GM23338 (cell line): Measurements from ENCODE around the gene SPACA4. TPM values are rescaled to one million over a fixed set of nuclear protein-coding genes. Genes with fewer than 3 reads are reported as not detected.
A peak's percentile ranks its signal among the peaks of the same experiment; 100 is the strongest.

ENCODE experiments used
- ATAC-seq: fragments of 200-7000 bp; cut with Tn5 transposase; 3 replicates; pipeline ENCODE4 v1.9.1; 2020
- DNase-seq: peaks from one replicate; pipeline ENCODE4 v3.0.0-alpha.2; 2015; ENCODE audit warnings: low spot score
- H2AFZ ChIP-seq: fragments of 200-600 bp; sonication (generic); 2 replicates; pipeline ENCODE4 v1.8.0; 2016; ENCODE audit warnings: antibody characterized with exemption, mild to moderate bottlenecking, moderate library complexity
- H3F3A ChIP-seq: fragments of 200-600 bp; sonication (generic); replicated peaks from 2 replicates; pipeline ENCODE4 v1.8.0; 2017; ENCODE audit warnings: antibody characterized with exemption, mixed run types, low read depth
- H3K27ac ChIP-seq: fragments of 200-600 bp; sonication (generic); 2 replicates; pipeline ENCODE4 v1.6.1; 2016; ENCODE audit warnings: low read depth
- H3K27me3 ChIP-seq: fragments of 200-600 bp; sonication (generic); 2 replicates; pipeline ENCODE4 v1.8.0; 2016; ENCODE audit warnings: mild to moderate bottlenecking, mixed run types, moderate library complexity; ENCODE audit not compliant: insufficient read depth
- H3K36me3 ChIP-seq: fragments of 200-600 bp; sonication (generic); 2 replicates; pipeline ENCODE4 v1.8.0; 2016; ENCODE audit warnings: mild to moderate bottlenecking; ENCODE audit not compliant: insufficient read depth
- H3K4me1 ChIP-seq: fragments of 200-600 bp; sonication (generic); 2 replicates; pipeline ENCODE4 v1.8.0; 2016; ENCODE audit warnings: mild to moderate bottlenecking, moderate library complexity; ENCODE audit not compliant: insufficient read depth
- H3K4me2 ChIP-seq: fragments of 200-600 bp; sonication (generic); 2 replicates; pipeline ENCODE4 v1.7.1; 2017; ENCODE audit warnings: mixed run types
- H3K4me3 ChIP-seq: fragments of 200-600 bp; sonication (generic); 2 replicates; pipeline ENCODE4 v1.6.1; 2016; ENCODE audit warnings: mixed run types
- H3K79me2 ChIP-seq: fragments of 200-600 bp; sonication (generic); replicated peaks from 2 replicates; pipeline ENCODE4 v1.8.0; 2017; ENCODE audit warnings: mild to moderate bottlenecking; ENCODE audit not compliant: insufficient read depth
- H3K9me2 ChIP-seq: fragments of 200-600 bp; sonication (generic); 2 replicates; pipeline ENCODE4 v1.8.0; 2017; ENCODE audit not compliant: insufficient read depth
- H4K20me1 ChIP-seq: fragments of 200-600 bp; sonication (generic); replicated peaks from 2 replicates; pipeline ENCODE4 v1.8.0; 2017; ENCODE audit warnings: mild to moderate bottlenecking; ENCODE audit not compliant: insufficient read depth
- H3K27ac Mint-ChIP-seq: 2 replicates; pipeline ENCODE4 v1.8.0; 2020; ENCODE audit warnings: inconsistent platforms, mild to moderate bottlenecking, moderate library complexity, mixed read lengths
- H3K27me3 Mint-ChIP-seq: 3 replicates; pipeline ENCODE4 v1.8.0; 2022; ENCODE audit warnings: low read depth, mild to moderate bottlenecking, moderate library complexity, mixed read lengths, inconsistent platforms; ENCODE audit not compliant: insufficient read depth, poor library complexity
- H3K36me3 Mint-ChIP-seq: 3 replicates; pipeline ENCODE4 v1.8.0; 2021; ENCODE audit warnings: low read depth, mild to moderate bottlenecking, inconsistent platforms, moderate library complexity, mixed read lengths
- H3K4me1 Mint-ChIP-seq: 3 replicates; pipeline ENCODE4 v1.8.0; 2020; ENCODE audit warnings: mild to moderate bottlenecking, inconsistent platforms, mixed read lengths
- H3K4me3 Mint-ChIP-seq: 3 replicates; pipeline ENCODE4 v1.8.0; 2021; ENCODE audit warnings: moderate library complexity, mild to moderate bottlenecking, inconsistent platforms, mixed read lengths
- H3K9me3 Mint-ChIP-seq: 3 replicates; pipeline ENCODE4 v1.8.0; 2020; ENCODE audit warnings: moderate library complexity, mild to moderate bottlenecking, inconsistent platforms, mixed read lengths
- CREB1 ChIP-seq: fragments of 250-450 bp; sonication (Bioruptor Pico); IDR thresholded peaks from 2 replicates; pipeline ENCODE4 v1.5.0; 2020; ENCODE audit warnings: low read depth, mild to moderate bottlenecking, moderate library complexity
- CTCF ChIP-seq, 2 experiments: fragments of 200-600 bp in 1 of 2; sonication (generic) in 1 of 2; conservative IDR thresholded peaks; 2 replicates each; pipeline versions ENCODE4 v1.5.1 to v1.6.1; 2016 to 2017; ENCODE audit warnings: antibody characterized with exemption in 2 of 2, low read depth in 2 of 2, mild to moderate bottlenecking in 2 of 2, moderate library complexity in 1 of 2
- ETS1 ChIP-seq: IDR thresholded peaks from 2 replicates; pipeline ENCODE4 v1.6.1; 2016; ENCODE audit warnings: antibody characterized with exemption
- EZH2 ChIP-seq: fragments of 200-600 bp; sonication (generic); IDR thresholded peaks from one replicate; pipeline ENCODE4 v1.8.0; 2017; ENCODE audit warnings: antibody characterized with exemption, mild to moderate bottlenecking, low read depth; ENCODE audit not compliant: unreplicated experiment
- EZH2phosphoT487 ChIP-seq: fragments of 200-600 bp; sonication (generic); IDR thresholded peaks from one replicate; pipeline ENCODE4 v1.8.1; 2018; ENCODE audit warnings: antibody characterized with exemption; ENCODE audit not compliant: unreplicated experiment
- JUNB ChIP-seq: IDR thresholded peaks from one replicate; pipeline ENCODE4 v1.6.1; 2016; ENCODE audit warnings: antibody characterized with exemption; ENCODE audit not compliant: unreplicated experiment
- NANOG ChIP-seq: IDR thresholded peaks from 2 replicates; pipeline ENCODE4 v1.6.1; 2016; ENCODE audit warnings: antibody characterized with exemption, borderline replicate concordance
- POLR2AphosphoS5 ChIP-seq: IDR thresholded peaks from 2 replicates; pipeline ENCODE4 v1.6.1; 2016; ENCODE audit warnings: antibody characterized with exemption, low read depth
- STAT1 ChIP-seq: IDR thresholded peaks from one replicate; pipeline ENCODE4 v1.6.1; 2016; ENCODE audit warnings: antibody characterized with exemption; ENCODE audit not compliant: unreplicated experiment
- ZNF331 ChIP-seq: fragments of 250-450 bp; sonication (Bioruptor Pico); IDR thresholded peaks from 2 replicates; pipeline ENCODE4 v1.5.0; 2020; ENCODE audit warnings: low read depth, mild to moderate bottlenecking, moderate library complexity
- polyA plus RNA-seq: library from polyadenylated mRNA; unstranded; fragments of >200 nt; fragmentation: Nextera tagmentation; extraction: Ambion mirVana; gene quantifications from 2 replicates; pipeline ENCODE4 v1.2.1, GENCODE V29; 2016
- total RNA-seq: library from RNA; depleted of rRNA; stranded (reverse); fragments of >200 nt; shearing (Covaris generic); gene quantifications from 2 replicates; pipeline ENCODE4 v1.2.3, GENCODE V29; 2014
- TF ChIP-seq, protein P1 (sequence below): fragments of 250-450 bp; sonication (Bioruptor Pico); IDR thresholded peaks from 2 replicates; pipeline ENCODE4 v1.5.0; 2020; ENCODE audit warnings: mild to moderate bottlenecking, moderate library complexity

SPACA4 gene
- total and polyA plus RNA-seq, 2 experiments from 2014 or later, result not detected

DNA sequence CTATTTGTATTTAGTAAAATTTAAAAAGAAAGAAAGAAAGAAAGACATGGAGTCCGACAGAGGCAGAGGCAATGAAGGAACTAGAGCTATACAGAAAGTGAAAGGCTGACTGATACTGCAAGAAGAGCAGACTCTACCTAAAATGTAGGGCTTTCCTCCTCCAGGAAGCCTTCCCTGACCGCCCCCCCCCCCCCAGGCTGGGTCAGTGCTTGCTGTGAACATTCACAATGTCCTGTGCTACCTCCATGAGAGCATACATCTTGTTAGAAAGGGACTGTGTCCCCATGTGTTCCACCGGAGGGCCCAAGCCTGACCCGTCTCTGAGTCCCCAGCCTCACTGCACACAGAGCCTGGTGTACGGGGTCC is 45.1 kb downstream of the SPACA4 start:
- Mint-ChIP-seq H3K4me3 (no peak overlapping the region), H3K27ac (no peak overlapping the region), H3K9me3 (peaks cover 3% of the 10 kb centered on the region; the same call in 1 of the 3 replicates), H3K4me1 (peaks cover 11% of the 10 kb centered on the region), H3K27me3 (peaks cover 9% of the 10 kb centered on the region), H3K36me3 (no peaks in the 10 kb centered on the region; the same call in 1 of the 3 replicates)
- Histone ChIP-seq H3K4me1 (no peaks in the 10 kb centered on the region), H3K36me3 (no peaks in the 10 kb centered on the region), H3K27ac (no peak overlapping the region), H3K9me2 (no peaks in the 10 kb centered on the region), H2AFZ (peak overlapping the region; percentile 52; the same call in 1 of the 2 replicates), H3K4me2 (no peak overlapping the region), H3K27me3 (no peaks in the 10 kb centered on the region), H3K79me2 (no peaks in the 10 kb centered on the region), H3K4me3 (no peak overlapping the region), H3F3A (0 out of 2 replicates have a peak, but pooled peaks cover 2% of the 10 kb centered on the region), H4K20me1 (no peaks in the 10 kb centered on the region)
- ATAC-seq, result no peak
- TF ChIP-seq ETS1, result no peak
- TF ChIP-seq, protein P1, sequence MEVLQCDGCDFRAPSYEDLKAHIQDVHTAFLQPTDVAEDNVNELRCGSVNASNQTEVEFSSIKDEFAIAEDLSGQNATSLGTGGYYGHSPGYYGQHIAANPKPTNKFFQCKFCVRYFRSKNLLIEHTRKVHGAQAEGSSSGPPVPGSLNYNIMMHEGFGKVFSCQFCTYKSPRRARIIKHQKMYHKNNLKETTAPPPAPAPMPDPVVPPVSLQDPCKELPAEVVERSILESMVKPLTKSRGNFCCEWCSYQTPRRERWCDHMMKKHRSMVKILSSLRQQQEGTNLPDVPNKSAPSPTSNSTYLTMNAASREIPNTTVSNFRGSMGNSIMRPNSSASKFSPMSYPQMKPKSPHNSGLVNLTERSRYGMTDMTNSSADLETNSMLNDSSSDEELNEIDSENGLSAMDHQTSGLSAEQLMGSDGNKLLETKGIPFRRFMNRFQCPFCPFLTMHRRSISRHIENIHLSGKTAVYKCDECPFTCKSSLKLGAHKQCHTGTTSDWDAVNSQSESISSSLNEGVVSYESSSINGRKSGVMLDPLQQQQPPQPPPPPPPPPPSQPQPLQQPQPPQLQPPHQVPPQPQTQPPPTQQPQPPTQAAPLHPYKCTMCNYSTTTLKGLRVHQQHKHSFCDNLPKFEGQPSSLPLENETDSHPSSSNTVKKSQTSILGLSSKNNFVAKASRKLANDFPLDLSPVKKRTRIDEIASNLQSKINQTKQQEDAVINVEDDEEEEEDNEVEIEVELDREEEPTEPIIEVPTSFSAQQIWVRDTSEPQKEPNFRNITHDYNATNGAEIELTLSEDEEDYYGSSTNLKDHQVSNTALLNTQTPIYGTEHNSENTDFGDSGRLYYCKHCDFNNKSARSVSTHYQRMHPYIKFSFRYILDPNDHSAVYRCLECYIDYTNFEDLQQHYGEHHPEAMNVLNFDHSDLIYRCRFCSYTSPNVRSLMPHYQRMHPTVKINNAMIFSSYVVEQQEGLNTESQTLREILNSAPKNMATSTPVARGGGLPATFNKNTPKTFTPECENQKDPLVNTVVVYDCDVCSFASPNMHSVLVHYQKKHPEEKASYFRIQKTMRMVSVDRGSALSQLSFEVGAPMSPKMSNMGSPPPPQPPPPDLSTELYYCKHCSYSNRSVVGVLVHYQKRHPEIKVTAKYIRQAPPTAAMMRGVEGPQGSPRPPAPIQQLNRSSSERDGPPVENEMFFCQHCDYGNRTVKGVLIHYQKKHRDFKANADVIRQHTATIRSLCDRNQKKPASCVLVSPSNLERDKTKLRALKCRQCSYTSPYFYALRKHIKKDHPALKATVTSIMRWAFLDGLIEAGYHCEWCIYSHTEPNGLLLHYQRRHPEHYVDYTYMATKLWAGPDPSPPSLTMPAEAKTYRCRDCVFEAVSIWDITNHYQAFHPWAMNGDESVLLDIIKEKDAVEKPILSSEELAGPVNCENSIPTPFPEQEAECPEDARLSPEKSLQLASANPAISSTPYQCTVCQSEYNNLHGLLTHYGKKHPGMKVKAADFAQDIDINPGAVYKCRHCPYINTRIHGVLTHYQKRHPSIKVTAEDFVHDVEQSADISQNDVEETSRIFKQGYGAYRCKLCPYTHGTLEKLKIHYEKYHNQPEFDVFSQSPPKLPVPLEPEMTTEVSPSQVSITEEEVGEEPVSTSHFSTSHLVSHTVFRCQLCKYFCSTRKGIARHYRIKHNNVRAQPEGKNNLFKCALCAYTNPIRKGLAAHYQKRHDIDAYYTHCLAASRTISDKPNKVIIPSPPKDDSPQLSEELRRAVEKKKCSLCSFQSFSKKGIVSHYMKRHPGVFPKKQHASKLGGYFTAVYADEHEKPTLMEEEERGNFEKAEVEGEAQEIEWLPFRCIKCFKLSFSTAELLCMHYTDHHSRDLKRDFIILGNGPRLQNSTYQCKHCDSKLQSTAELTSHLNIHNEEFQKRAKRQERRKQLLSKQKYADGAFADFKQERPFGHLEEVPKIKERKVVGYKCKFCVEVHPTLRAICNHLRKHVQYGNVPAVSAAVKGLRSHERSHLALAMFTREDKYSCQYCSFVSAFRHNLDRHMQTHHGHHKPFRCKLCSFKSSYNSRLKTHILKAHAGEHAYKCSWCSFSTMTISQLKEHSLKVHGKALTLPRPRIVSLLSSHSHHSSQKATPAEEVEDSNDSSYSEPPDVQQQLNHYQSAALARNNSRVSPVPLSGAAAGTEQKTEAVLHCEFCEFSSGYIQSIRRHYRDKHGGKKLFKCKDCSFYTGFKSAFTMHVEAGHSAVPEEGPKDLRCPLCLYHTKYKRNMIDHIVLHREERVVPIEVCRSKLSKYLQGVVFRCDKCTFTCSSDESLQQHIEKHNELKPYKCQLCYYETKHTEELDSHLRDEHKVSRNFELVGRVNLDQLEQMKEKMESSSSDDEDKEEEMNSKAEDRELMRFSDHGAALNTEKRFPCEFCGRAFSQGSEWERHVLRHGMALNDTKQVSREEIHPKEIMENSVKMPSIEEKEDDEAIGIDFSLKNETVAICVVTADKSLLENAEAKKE (CRISPR knock-in tag), result no peak
- no peak for TF ChIP-seq EZH2
- TF ChIP-seq JUNB, result no peak
- no peak for TF ChIP-seq CTCF (conservative IDR thresholded peaks at IDR 0.05; ENCODE audit: low read depth in 2 of 2)
- no peak for TF ChIP-seq CREB1 (CRISPR knock-in tag)
- TF ChIP-seq ZNF331 (CRISPR knock-in tag), result no peak
- no peak for TF ChIP-seq NANOG
- TF ChIP-seq POLR2AphosphoS5, result no peak
- no peak for TF ChIP-seq STAT1
- TF ChIP-seq EZH2phosphoT487, result no peak
- DNase-seq, result no peak
